ENCODE results near the gene ST6GALNAC5. TPM values are rescaled to one million over a fixed set of nuclear protein-coding genes. Genes with fewer than 3 reads are reported as not detected.

Gene ST6GALNAC5
- total RNA-seq, 2 donors from 2014 or later = 9.1 to 9.4 TPM

GRCh38 chr1:77038000-77038399 lies 170.7 kb downstream of the ST6GALNAC5 start:
- H3K9ac ChIP-seq (ENCODE audit: extremely low read depth, low read length, poor library complexity, severe bottlenecking) = no peak overlapping the region
- Mint-ChIP-seq H3K27me3 (ENCODE audit: insufficient read depth) (peaks cover 3% of the 10 kb centered on the region), H3K36me3 (ENCODE audit: low read depth) (no peaks in the 10 kb centered on the region), H3K27ac (no peak overlapping the region), H3K9me3 (peaks cover 4% of the 10 kb centered on the region), H3K4me1 (no peaks in the 10 kb centered on the region), H3K4me3 (no peak overlapping the region)
- no peak overlapping the region for H3K27ac ChIP-seq (ENCODE audit: low read depth, low read length)
- no peaks in the 10 kb centered on the region for H3K4me1 ChIP-seq (ENCODE audit: control insufficient read depth, insufficient read depth, low read length)
- TF ChIP-seq CTCF (conservative IDR thresholded peaks at IDR 0.05) = no peak
- H3K9me3 ChIP-seq (ENCODE audit: control insufficient read depth, low read length) = no peaks in the 10 kb centered on the region
- WGBS, 2 experiments (ENCODE audit: insufficient coverage in 1 of 2, insufficient read length in 1 of 2) = 83 to 85% methylated on average over 1 of the region's 1 CpG
- H3K36me3 ChIP-seq (ENCODE audit: control insufficient read depth, insufficient read depth, low read length) = no peaks in the 10 kb centered on the region
- no peaks in the 10 kb centered on the region for H3K27me3 ChIP-seq (ENCODE audit: control insufficient read depth, insufficient read depth, low read length, poor library complexity, severe bottlenecking)
- H3K4me3 ChIP-seq (ENCODE audit: low read length) = no peak overlapping the region
- no peak for DNase-seq

GRCh38 chr1:77039111-77039510 lies 171.8 kb downstream of the ST6GALNAC5 start:
- peaks cover 4% of the 10 kb centered on the region for H3K9me3 Mint-ChIP-seq
- H3K27me3 ChIP-seq (ENCODE audit: control insufficient read depth, insufficient read depth, low read length, poor library complexity, severe bottlenecking) = no peaks in the 10 kb centered on the region
- H3K4me1 Mint-ChIP-seq = no peaks in the 10 kb centered on the region
- no peak overlapping the region for H3K4me3 ChIP-seq (ENCODE audit: low read length)
- H3K36me3 ChIP-seq (ENCODE audit: control insufficient read depth, insufficient read depth, low read length) = no peaks in the 10 kb centered on the region
- H3K9me3 ChIP-seq (ENCODE audit: control insufficient read depth, low read length) = no peaks in the 10 kb centered on the region
- no peak for DNase-seq
- no peak overlapping the region for H3K9ac ChIP-seq (ENCODE audit: extremely low read depth, low read length, poor library complexity, severe bottlenecking)
- H3K27me3 Mint-ChIP-seq (ENCODE audit: insufficient read depth) = no peaks in the 10 kb centered on the region
- H3K4me3 Mint-ChIP-seq = no peak overlapping the region
- 91 to 100% methylated on average over 1 of the region's 1 CpG for WGBS, 2 experiments (ENCODE audit: insufficient coverage in 1 of 2, insufficient read length in 1 of 2)
- H3K27ac Mint-ChIP-seq = no peak overlapping the region
- no peaks in the 10 kb centered on the region for H3K4me1 ChIP-seq (ENCODE audit: control insufficient read depth, insufficient read depth, low read length)
- H3K36me3 Mint-ChIP-seq (ENCODE audit: low read depth) = no peaks in the 10 kb centered on the region
- no peak for TF ChIP-seq CTCF (conservative IDR thresholded peaks at IDR 0.05)
- no peak overlapping the region for H3K27ac ChIP-seq (ENCODE audit: low read depth, low read length)

- H3K9me3 ChIP-seq (ENCODE audit: control insufficient read depth, low read length) = no peaks in the 10 kb centered on the region
- no peak overlapping the region for H3K4me3 Mint-ChIP-seq
- no peaks in the 10 kb centered on the region for H3K27me3 ChIP-seq (ENCODE audit: control insufficient read depth, insufficient read depth, low read length, poor library complexity, severe bottlenecking)
- no peaks in the 10 kb centered on the region for H3K4me1 ChIP-seq (ENCODE audit: control insufficient read depth, insufficient read depth, low read length)
- no peak overlapping the region for H3K9ac ChIP-seq (ENCODE audit: extremely low read depth, low read length, poor library complexity, severe bottlenecking)
- no peak for TF ChIP-seq CTCF (conservative IDR thresholded peaks at IDR 0.05)
- H3K4me1 Mint-ChIP-seq = no peaks in the 10 kb centered on the region
- no peaks in the 10 kb centered on the region for H3K36me3 ChIP-seq (ENCODE audit: control insufficient read depth, insufficient read depth, low read length)
- H3K36me3 Mint-ChIP-seq (ENCODE audit: low read depth) = no peaks in the 10 kb centered on the region
- 94 to 98% methylated on average over 5 to 8 of the region's 8 CpGs for WGBS, 2 experiments (ENCODE audit: insufficient coverage in 1 of 2, insufficient read length in 1 of 2)
- peaks cover 4% of the 10 kb centered on the region for H3K9me3 Mint-ChIP-seq
- no peak overlapping the region for H3K27ac Mint-ChIP-seq
- no peaks in the 10 kb centered on the region for H3K27me3 Mint-ChIP-seq (ENCODE audit: insufficient read depth)
- DNase-seq = no peak
- no peak overlapping the region for H3K27ac ChIP-seq (ENCODE audit: low read depth, low read length)
- H3K4me3 ChIP-seq (ENCODE audit: low read length) = no peak overlapping the region
Observed at GRCh38 chr1:77039739-77040138, 172.5 kb downstream of the ST6GALNAC5 start.
